ENCODE measurements around the gene SIL1.

Gene SIL1

DNA sequence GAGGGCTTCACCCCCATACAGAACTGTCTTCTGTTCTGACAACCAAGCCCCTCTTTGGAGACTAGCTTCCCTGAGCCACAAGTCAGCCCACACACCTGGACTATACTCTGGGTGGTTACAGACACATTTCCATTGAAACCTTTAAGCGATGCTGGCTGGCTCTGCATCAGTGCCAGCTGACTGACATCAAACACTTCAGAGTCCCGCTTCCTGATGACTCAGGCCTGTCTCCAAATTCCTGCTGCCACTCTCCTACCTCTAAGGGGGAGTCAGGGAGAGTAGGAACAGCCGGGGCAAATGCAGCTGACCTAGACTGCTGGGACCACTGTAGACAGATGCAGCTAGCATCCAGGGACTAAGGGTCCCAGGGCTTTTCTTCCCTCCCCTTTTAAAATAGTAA, 59.4 kb downstream of the SIL1 start:
- TF ChIP-seq, protein P1, sequence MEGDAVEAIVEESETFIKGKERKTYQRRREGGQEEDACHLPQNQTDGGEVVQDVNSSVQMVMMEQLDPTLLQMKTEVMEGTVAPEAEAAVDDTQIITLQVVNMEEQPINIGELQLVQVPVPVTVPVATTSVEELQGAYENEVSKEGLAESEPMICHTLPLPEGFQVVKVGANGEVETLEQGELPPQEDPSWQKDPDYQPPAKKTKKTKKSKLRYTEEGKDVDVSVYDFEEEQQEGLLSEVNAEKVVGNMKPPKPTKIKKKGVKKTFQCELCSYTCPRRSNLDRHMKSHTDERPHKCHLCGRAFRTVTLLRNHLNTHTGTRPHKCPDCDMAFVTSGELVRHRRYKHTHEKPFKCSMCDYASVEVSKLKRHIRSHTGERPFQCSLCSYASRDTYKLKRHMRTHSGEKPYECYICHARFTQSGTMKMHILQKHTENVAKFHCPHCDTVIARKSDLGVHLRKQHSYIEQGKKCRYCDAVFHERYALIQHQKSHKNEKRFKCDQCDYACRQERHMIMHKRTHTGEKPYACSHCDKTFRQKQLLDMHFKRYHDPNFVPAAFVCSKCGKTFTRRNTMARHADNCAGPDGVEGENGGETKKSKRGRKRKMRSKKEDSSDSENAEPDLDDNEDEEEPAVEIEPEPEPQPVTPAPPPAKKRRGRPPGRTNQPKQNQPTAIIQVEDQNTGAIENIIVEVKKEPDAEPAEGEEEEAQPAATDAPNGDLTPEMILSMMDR (IDR thresholded peaks at IDR 0.05) = no peak

DNA sequence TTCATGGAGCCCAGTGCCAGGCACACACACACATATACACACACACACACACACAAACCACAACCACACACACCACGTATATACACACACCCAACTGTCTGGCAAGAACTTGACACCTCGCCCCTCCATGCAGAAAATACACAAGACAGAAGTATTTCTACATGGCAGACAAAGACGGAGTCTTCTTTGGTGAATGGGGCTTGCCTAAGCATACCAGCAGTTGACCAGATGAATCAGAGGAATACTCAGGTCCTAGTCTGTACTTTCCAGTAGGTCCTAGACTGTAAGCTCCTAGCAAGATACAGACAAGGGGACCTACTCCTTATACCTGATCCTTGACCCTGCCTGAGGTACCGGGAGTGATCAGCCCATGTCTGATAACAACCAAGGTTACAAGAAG, 60.1 kb downstream of the SIL1 start:
- TF ChIP-seq, protein P1 (IDR thresholded peaks at IDR 0.05) = no peak

DNA sequence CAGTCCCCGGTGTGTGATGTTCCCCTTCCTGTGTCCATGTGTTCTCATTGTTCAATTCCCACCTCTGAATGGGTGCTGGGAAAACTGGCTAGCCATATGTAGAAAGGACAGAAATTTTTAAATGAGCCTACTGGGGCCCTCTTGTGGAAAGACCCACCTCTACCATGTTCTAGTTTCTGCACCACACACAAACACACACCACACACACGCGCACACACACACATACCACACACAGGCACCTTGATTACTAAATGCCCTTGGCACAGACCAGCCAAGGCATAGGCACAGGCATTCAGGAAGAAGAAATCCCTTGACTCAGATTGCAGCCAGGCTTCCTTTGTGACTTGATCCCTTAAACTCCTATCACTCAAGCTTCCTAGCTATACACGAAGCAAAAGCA, 60.5 kb downstream of the SIL1 start:
- TF ChIP-seq, protein P1 (IDR thresholded peaks at IDR 0.05) = no peak; the same call in 1 of the 2 replicates

DNA sequence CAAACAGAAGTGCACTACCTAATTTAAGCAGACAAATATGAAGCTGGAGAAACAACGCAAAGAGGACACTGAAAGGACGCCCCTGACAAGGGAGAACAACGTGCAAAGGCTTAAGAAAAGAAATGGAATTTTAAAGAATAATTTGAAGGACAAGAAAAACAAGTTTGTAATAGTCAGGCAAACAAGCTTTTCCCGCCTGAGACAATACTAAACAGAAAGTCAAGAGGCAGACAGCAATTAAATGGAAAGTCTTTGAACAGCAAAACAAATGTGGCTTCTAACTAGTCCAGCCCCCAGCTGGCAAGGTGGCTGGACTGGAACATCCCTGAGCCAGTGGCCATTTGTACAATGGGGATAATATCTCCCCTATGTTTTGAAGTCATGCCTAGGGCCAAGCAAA, 63.3 kb downstream of the SIL1 start:
- TF ChIP-seq, protein P1 (IDR thresholded peaks at IDR 0.05) = no peak

DNA sequence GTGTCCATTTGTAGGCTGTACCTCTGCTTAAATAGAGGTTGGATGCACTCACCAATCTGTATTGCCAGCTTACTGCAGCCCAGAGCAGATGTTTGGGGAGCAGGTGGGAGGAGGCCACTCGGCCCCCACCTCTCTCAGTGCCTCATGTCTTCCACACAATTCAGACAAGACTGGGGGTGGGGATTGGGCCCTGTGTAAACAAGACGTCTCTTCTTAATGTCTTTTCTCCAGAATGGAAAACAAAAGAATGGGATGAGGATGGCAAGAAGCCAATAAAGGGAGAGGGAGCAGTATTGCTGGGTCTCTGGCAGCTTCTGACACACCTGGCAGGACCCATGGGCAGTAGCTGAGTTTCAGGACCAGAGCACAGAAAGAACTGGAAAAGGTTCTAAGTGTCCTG, 64.9 kb downstream of the SIL1 start:
- TF ChIP-seq, protein P1 (IDR thresholded peaks at IDR 0.05) = no peak

DNA sequence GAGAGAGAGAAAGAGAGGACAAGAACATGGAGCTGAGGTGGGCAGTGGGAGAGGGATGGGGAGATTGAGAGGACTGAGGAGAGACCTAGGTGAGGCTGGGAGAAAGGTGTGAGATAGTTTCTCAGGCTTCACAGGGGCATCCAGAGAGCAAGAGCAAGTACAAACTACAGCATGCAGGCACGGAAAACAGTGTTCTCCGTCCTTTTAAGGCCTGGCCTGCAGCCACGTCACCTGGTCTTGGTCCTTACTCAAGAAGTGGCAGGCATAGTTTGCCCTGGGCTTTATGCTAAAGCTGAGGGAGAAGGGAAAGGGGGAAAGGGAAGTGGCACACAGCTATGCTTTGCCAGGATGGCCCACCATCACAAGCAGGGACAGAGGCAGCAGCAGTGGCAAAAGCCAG, 65.7 kb downstream of the SIL1 start:
- TF ChIP-seq, protein P1 (IDR thresholded peaks at IDR 0.05) = no peak

DNA sequence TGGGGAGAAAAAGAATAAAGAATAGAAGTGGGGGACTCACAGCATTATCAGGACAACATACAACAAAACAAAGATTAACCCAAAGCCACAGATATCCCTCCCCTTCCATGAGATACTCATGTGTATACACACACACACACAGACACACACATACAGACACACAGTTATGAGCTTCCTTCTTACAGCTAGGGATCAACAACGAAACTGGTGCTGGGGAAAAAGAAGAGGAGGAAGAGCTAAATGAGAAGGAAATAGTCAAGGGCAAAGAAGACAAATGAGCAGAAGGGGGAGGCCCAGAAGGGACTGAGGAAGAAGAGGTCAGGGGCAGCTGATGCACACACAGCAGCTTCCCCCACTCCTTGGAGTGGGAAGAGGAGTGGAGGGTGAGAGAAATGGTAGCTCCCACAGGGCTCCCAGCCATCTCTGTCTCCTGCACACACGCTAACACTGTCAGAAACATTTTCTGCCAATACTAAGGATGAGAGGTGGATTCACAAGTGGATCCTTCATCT, 66.2 kb downstream of the SIL1 start:
- TF ChIP-seq, protein P1 (IDR thresholded peaks at IDR 0.05) = no peak

DNA sequence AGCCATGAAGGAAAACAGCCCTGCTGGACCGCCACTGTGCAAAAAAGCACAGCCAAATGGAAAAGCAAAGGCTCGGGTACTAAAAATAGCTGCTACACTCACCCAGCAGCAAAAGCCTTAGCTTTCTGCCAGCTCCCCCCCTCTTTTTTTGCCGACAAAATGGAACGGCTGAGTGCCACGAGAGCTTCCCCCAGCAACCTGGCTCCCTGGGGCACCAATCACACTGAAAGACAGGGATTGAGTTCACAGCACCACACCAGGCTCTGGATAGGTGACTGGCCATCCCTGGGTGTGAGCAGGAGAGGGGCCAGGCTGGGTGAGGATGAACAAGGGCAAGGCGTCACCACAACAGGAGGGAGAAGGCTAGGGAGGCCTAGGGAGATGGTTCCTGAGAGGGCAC, 66.7 kb downstream of the SIL1 start:
- TF ChIP-seq, protein P1 (IDR thresholded peaks at IDR 0.05) = no peak

Data from LNCAP (cell line).